ENCODE data around the gene ZNF568.
A peak's percentile ranks its signal among the peaks of the same experiment; 100 is the strongest.

The ZNF568 gene

GRCh38 chr19:36915992-36916830 lies at the start of gene ZNF568, which contains the start of gene ZNF829:
Gene ZNF568, plus strand, starts transcription at chr19:36916332. Its CDS starts 6,439 bp downstream, at chr19:36922771.
Gene ZNF829, minus strand, starts transcription at chr19:36916291. Its CDS starts 1,124 bp downstream, at chr19:36915167.
- peak; percentile 89 to 90 for DNase-seq

- DNase-seq, result no peak
These were observed 38.9 kb upstream of the ZNF568 start for GRCh38 chr19:36876993-36877938.

GRCh38 chr19:36891768-36892357 lies 24.3 kb upstream of the ZNF568 start:
- no peak for DNase-seq

- no peak for DNase-seq
These were observed 21.2 kb upstream of the ZNF568 start for GRCh38 chr19:36894849-36895383.

GRCh38 chr19:36898422-36898821 lies 17.7 kb upstream of the ZNF568 start:
- DNase-seq, result no peak

DNA sequence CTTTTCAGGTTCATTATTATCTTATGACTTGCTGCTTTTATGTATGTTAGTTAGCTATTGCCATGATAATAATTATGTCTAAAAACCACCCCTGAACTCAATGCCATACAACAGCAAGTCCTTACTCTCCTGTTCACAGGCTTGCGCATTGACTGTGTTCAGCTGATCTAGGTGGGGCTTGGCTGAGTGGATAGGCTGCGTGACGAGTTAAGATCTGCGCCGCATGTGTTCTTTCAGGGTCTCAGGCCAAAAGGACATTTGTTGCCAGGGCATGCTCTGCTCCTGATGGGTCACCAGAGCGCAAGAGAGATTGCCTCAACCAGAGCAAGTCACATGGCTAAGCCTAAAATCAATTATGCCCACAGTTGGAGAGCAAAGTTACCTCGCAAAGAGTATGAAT lies 859 bp downstream of the ZNF568 start:
- no peak for DNase-seq

GRCh38 chr19:36918090-36918489 lies 2.0 kb downstream of the ZNF568 start:
- DNase-seq, result no peak

GRCh38 chr19:36931684-36932083 lies 15.6 kb downstream of the ZNF568 start:
- DNase-seq, result no peak

- no peak for DNase-seq
These were observed 23.0 kb downstream of the ZNF568 start for GRCh38 chr19:36939153-36939552.

- DNase-seq, result no peak
These were observed 34.4 kb downstream of the ZNF568 start for GRCh38 chr19:36950335-36951119.

GRCh38 chr19:36962346-36962745 lies 46.2 kb downstream of the ZNF568 start:
- no peak for DNase-seq

DNA sequence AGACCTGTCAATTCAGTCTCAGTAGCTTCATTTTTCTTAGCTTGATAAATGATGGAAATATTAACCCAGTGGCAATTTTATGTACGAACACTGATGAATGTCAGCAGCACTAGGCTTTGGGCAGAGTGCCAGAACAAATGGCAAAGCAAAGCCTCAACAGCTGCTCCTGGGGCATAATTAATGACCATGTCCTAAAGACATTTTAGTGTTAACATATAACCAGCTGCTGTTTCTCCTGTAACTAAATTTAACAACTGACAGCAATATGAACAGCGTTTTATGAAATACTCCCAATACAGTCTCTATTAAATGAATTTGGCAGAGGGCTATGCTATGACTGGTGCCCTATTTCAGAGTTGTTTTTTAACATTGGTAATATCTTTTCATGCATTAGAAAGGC lies 47.1 kb downstream of the ZNF568 start:
- no peak for DNase-seq

DNA sequence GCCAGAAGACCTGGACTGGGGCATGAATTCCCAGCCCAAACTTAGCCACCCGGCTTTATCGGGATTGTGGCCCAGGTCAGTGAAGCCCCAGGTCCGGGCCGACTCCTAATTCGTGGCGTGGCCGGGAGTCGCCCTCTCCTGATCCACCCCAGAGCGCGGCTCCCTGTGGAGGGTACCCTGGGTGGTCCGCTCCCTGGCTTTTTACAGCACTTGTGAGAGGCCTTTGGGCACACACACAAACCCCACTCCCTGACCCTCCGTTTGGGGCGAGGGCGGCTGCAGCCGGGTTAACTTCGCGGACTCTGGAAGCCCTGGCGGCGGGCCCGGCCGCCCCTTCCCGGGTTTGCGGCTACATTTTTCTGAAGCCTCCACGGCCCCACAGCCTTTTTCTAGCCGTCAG lies 56.4 kb downstream of the ZNF568 start:
- DNase-seq, result no peak

- peak; percentile 68 to 69 for DNase-seq
These were observed 57.1 kb downstream of the ZNF568 start for GRCh38 chr19:36973021-36973843.

- no peak for DNase-seq
These were observed 57.7 kb downstream of the ZNF568 start for GRCh38 chr19:36973844-36974195.

- no peak for DNase-seq
These were observed 70.0 kb downstream of the ZNF568 start for GRCh38 chr19:36986131-36986530.

GRCh38 chr19:36986601-36987000 lies 70.5 kb downstream of the ZNF568 start:
- DNase-seq, result no peak

DNA sequence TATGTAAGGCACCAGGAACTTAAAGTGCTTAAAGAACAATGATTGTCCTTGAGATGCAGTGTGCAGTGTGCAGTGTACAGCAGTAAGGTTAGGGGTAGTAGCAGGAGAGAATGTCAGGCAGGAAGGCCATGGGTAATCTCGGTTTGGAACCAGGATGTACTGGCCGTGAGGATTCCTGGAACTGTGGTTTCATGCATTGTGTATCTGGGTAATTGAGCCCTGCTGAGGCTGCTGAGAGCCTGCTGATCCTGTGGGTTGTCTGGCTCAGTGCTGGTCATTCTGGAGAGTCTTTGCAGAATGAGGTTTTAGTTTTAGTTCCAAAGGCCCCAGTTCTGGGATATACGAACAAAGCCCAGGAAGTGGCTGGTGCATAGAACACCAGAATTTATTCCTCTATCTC lies 71.0 kb downstream of the ZNF568 start:
- no peak for DNase-seq

DNA sequence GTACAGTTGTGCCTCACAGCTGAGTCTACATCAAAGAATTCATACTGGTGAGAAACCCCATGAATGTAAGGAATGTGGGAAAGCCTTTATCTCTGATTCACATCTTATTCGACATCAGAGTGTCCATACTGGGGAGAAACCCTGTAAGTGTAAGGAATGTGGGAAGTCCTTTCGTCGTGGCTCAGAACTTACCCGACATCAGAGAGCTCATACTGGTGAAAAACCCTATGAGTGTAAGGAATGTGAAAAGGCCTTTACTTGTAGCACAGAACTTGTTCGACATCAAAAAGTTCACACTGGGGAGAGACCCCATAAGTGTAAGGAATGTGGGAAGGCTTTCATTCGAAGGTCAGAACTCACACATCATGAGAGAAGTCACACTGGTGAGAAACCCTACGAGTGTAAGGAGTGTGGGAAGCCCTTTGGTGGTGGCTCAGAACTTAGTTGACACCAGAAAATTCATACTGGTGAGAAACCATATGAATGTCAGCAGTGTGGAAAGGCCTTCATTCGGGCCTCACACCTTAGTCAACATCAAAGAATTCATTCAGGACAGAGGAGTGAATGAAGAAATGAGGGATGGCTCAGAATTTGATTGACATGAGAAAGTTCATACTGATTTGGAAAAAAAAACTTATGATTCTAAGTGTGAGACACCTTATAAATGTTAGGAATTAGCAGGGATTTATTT lies 81.2 kb downstream of the ZNF568 start:
- DNase-seq, result no peak

GRCh38 chr19:36997843-36998235 lies 81.7 kb downstream of the ZNF568 start:
- no peak for DNase-seq

GRCh38 chr19:36999313-36999712 lies 83.2 kb downstream of the ZNF568 start:
- no peak for DNase-seq
